HG03469 (cell line): ENCODE data around the gene VIPR2.
"Not testable (repeated sequence)": the region's sequence is repeated elsewhere in the genome, so short reads cannot be mapped to it uniquely, and the experiment has no call there.

Experiments
- ATAC-seq: cut with Tn5 transposase; IDR thresholded peaks from one replicate; pipeline ENCODE4 v1.9.1; 2021; ENCODE audit warnings: mild to moderate bottlenecking, moderate library complexity, moderate number of reproducible peaks; ENCODE audit not compliant: unreplicated experiment

Gene VIPR2, protein sequence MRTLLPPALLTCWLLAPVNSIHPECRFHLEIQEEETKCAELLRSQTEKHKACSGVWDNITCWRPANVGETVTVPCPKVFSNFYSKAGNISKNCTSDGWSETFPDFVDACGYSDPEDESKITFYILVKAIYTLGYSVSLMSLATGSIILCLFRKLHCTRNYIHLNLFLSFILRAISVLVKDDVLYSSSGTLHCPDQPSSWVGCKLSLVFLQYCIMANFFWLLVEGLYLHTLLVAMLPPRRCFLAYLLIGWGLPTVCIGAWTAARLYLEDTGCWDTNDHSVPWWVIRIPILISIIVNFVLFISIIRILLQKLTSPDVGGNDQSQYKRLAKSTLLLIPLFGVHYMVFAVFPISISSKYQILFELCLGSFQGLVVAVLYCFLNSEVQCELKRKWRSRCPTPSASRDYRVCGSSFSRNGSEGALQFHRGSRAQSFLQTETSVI

DNA sequence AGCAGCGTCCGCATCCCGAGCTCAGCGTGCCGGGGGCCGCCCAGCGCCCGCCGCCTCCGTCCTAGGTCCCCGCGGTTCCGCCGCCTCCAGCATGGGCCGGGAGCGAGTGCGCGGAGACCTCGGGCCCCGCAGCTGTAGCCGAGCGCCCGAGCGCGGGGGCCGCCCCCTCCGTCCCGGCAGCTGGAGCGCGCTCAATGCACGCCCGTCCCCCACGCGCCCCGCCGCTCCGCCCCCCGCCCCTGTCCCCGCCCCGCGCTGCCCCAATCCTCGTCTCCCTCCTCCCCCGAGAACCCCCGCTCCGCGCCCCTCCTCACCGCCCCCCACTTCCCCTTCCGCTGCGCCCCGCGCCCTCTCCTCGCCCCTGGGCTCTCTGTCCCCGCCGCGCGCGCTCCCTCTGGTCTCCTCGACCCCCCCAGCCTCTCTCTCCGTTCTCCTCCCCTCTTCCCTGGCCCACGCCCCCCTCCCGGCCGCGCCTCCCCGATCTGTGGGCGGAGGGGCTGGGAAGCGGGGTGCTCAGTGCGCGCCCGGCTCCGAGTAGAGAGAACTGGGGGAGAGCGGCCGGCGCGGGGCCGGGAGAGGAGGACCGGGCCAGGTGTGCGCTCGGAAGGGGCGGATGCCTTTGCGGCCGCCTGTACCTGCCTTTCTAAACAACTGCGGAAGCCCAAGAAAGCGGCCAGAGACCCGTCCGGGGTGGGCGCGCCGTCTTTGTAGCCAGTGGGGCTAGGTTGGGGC lies at the start of gene VIPR2:
VIPR2 (minus strand) TSS at position 110 of the 732 bp plus-strand sequence; CDS start at position 14, 96 bp downstream.
- no peak for ATAC-seq

DNA sequence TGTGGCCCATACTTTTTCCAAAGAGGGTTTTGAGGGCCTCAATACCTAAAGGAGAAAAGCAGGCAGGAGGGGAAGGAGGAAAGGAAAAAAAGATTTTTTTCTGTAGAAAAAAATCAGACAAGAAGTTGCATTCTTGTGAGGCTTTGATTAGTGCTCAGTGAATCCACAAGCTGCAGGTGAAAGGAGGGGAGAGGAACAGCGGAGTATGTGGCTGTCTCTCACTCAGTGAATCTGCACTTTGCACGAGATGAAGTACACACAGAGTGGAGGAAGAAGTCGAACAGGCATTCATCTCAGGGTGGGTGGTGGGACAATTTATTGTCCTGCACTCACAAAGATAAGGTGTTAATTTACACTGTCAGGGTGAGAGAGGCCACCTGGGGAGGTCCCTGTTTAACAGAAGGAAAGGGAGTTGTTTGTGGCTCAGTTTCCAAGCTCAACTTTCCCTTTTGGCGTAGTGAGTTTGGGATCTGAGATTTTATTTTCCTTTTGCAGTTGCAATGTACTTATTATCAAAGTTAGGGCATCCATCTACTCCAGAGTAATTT lies 49.0 kb upstream of the VIPR2 start:
- ATAC-seq: no peak

DNA sequence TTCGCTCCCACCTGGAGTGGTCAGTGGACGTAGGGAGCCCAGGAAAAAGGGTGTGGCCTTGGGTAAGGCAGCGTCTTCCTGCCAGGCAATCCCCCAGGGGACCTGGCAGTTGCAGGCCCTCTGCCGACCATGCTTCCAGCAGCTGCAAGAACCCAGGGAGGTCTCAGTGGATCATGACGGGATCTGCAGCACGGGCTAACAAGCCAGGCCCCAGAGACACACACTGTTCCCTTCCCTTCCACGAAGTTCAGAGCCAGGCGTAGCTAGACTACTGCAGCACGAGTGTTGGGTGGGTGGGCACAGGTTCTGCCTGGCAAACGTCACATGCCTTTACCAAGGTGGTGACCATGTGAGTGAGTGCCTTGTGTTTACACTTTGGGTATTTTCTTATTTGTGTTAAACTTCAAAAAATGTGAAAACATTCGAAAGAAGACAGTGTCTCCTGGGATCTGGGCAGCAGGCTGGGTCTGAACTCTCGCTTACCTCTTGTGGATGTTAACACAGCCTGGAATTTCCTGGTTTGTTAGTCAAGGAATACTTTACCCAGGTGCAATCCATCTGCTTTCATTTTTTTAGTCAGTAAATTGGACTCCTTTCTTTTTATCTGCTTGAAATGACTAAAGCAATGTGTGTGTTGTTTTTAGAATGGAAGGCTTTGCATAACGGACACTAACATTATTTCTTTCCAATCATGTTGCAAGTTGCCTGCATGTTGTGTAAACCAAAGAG lies 48.2 kb upstream of the VIPR2 start:
- no peak for ATAC-seq

DNA sequence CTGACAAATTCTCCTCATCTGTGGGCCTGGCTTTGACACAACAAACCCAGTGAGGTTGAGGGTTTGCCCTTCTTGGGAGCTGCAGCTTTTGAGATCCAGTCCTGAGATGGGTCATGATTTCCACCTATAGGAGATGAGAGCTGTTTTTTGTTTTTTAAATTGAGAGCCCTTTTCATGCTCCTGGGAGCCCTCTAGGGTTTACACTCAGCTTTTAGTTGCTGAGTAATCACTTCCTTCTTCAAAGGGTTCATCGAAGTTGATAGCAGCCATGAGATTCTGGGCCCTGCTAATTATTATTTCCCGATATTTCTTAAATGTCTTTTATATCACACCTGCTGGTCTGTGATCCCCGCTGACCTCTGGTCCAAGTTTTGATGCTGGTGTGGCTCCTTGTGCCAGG lies 47.3 kb upstream of the VIPR2 start:
- no peak for ATAC-seq

DNA sequence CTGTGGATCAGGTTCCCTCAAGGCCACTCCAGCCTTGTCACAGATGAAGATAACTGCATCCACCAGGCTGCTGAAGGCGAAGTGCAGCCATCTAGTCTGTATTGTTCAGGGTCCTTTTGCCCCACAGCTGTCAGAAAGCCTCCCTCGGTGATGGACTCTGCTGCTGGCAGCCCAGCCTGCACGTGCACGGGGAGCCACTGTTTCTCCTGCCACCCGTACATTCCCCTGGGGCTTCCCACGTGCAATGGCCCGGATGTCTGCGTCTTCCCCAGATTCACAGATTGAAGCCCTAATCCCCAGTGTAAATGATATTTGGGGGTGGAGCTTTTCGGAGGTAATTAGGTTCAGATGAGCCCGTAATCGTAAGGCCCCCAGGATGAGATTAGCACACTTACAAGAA lies 46.6 kb upstream of the VIPR2 start:
- ATAC-seq: no peak

DNA sequence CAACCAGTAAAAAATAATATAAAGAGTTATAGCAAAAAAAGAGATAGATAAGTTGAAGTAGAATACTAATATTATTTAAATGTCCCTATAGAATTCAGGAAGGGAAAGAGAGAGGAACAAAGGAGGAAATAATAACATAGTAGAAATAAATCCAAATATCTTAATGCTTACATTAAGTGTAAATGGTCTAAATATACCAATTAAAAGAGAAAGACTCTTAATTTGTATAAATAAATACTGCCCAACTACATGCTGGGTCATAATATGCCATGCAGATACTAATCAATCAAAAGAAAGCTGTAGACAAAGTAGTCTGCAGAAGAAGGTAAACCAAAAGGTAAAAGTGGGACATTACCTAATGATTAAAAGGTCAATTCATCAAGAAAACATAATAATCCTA lies 43.3 kb upstream of the VIPR2 start:
- ATAC-seq: no peak

DNA sequence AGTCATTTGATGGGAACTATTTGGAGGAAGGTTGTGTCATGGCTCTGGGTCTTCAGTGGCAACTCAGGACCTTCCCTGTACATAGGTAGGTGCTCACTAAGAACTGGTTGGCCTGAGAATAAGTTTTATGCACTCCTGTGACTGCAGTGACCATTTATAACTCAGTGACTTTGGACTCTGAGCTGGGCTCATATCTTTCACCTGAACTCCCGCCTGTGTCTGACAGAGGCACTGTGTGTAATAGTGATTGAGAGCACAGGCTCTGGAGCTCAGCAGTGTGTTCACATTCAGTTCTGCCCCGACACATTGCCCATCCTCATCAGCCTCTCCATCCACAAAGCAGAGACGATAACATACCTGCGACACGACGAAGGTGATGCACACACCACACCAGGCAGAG lies 34.6 kb upstream of the VIPR2 start:
- ATAC-seq: no peak

- no peak for ATAC-seq
Observed at GRCh38 chr7:159177284-159177953, 32.8 kb upstream of the VIPR2 start.

- no peak for ATAC-seq
Observed at GRCh38 chr7:159175792-159176191, 31.1 kb upstream of the VIPR2 start.

- not testable (repeated sequence) for ATAC-seq
Observed at GRCh38 chr7:159175100-159175499, 30.4 kb upstream of the VIPR2 start.

DNA sequence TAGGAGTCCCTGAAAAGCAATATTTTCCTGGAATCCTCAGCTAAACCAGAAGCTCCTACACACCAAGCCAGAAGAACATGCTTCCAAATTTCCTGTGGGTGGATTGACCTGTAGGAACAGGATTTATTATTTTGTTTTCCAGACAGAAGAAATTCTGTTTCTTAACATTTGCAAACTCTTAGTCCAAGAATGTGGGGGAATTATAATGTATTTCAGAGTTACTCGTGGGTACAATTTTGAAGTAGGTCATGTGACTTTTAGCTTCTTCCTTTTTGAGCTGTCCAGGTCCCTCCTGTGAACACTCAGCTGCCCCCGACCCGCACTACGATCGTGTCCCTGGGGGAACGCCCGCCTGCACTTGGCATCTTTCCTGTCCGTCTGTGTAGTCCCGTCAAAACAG lies 27.7 kb upstream of the VIPR2 start:
- no peak for ATAC-seq

DNA sequence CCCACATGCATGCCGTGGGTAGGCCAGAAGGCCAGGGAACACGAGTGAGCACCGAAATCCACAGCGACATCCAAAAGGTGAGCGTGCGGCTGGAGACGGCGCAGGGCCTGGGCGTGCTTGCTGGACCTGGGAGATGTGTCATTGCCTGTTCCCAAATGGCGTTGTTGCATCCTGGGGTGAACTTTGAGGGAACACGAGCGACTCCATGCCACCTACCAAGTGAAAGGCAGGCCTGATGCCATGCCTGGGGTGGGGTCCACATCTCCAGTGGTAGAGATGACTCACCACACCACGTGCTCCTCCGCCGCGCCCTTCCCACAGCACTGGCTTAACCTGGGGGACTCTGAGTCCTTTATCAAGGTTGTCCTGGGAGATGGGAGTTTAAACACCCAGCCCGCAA lies 24.7 kb upstream of the VIPR2 start:
- no peak for ATAC-seq

GRCh38 chr7:159167139-159167538 lies 22.5 kb upstream of the VIPR2 start:
- ATAC-seq: no peak

DNA sequence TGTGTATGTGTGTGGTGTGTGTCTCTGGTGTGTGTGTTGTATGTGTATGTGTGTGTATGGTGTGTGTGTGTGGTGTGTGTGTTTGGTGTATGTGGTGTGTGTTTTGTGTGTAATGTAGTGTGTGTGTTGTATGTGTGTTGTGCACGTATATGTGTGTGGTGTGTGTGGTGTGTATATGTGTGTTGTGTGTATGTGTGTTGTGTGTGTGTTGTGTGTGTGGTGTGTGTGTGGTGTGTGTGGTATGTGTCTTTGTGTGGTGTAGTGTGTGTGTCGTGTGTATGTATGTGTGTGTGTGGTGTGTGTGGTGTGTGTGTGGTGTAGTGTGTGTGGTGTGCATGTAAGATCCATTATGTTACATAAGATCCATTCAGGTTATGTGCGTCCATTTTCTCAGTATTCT lies 21.9 kb upstream of the VIPR2 start:
- no peak for ATAC-seq

DNA sequence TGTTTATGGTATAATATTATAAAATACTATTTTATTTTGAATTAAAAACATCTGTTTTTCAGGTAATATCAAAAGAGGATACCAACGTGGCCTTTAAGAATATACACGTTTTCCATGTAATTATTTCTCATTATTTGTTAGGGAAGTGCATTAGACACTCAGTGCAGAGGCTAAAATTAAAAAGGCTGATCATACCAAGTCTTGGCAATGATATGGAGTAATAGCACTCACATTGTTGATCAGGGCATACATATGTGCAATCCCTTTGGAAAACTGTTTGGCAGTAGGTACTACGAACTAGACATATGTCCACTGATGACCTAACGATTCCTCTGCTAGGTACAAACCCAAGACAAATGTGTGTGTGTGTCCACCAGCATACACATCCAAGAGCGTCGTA lies 20.7 kb upstream of the VIPR2 start:
- ATAC-seq: no peak

GRCh38 chr7:159163703-159164301 lies 19.1 kb upstream of the VIPR2 start:
- ATAC-seq: not testable (repeated sequence)

- not testable (repeated sequence) for ATAC-seq
Observed at GRCh38 chr7:159162050-159162626, 17.5 kb upstream of the VIPR2 start.

- no peak for ATAC-seq
Observed at GRCh38 chr7:159160450-159160849, 15.8 kb upstream of the VIPR2 start.

- ATAC-seq: no peak
Observed at GRCh38 chr7:159159731-159160130, 15.1 kb upstream of the VIPR2 start.

GRCh38 chr7:159158888-159159405 lies 14.3 kb upstream of the VIPR2 start:
- no peak for ATAC-seq
